GM12864 (cell line): Measurements from ENCODE around the gene RBMS3.
"Not testable (repeated sequence)": the region's sequence is repeated elsewhere in the genome, so short reads cannot be mapped to it uniquely, and the experiment has no call there.

Source experiments
- DNase-seq: peaks from one replicate; pipeline ENCODE4 v3.0.0-alpha.2; 2011; ENCODE audit warnings: low read depth
- H3K4me3 ChIP-seq: 2 replicates; pipeline ENCODE4 v1.5.1; 2011; ENCODE audit warnings: mild to moderate bottlenecking, low read depth, low read length, control low read depth
- TF ChIP-seq, protein P1 (sequence below): IDR thresholded peaks from 2 replicates; pipeline ENCODE4 v1.5.1; 2011; ENCODE audit warnings: low read depth, mild to moderate bottlenecking, moderate library complexity, low read length, control low read depth, inconsistent platforms; ENCODE audit errors: missing control alignments

The RBMS3 gene

DNA sequence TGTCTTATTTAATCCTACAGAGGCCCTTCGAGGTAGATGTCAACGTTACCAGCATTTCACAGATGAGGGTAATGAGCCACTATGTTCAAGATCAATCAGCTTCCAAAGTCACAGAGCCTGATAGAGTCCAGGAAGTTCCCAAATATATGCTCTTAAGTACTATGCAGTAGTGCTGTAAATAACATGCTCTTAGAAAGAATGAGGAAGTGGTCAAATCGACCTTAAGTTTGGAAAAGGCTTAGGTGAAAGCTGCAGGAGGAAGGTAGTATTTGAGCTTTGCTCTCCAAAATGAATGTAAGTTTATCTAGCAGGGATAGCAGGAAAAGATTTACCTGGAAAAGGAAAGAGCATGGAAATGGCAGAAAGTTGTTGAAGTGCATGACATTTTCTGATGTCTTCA, 234.0 kb downstream of the RBMS3 start:
- DNase-seq, result no peak
- no peak overlapping the region for H3K4me3 ChIP-seq
- TF ChIP-seq, protein P1, sequence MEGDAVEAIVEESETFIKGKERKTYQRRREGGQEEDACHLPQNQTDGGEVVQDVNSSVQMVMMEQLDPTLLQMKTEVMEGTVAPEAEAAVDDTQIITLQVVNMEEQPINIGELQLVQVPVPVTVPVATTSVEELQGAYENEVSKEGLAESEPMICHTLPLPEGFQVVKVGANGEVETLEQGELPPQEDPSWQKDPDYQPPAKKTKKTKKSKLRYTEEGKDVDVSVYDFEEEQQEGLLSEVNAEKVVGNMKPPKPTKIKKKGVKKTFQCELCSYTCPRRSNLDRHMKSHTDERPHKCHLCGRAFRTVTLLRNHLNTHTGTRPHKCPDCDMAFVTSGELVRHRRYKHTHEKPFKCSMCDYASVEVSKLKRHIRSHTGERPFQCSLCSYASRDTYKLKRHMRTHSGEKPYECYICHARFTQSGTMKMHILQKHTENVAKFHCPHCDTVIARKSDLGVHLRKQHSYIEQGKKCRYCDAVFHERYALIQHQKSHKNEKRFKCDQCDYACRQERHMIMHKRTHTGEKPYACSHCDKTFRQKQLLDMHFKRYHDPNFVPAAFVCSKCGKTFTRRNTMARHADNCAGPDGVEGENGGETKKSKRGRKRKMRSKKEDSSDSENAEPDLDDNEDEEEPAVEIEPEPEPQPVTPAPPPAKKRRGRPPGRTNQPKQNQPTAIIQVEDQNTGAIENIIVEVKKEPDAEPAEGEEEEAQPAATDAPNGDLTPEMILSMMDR, result no peak

DNA sequence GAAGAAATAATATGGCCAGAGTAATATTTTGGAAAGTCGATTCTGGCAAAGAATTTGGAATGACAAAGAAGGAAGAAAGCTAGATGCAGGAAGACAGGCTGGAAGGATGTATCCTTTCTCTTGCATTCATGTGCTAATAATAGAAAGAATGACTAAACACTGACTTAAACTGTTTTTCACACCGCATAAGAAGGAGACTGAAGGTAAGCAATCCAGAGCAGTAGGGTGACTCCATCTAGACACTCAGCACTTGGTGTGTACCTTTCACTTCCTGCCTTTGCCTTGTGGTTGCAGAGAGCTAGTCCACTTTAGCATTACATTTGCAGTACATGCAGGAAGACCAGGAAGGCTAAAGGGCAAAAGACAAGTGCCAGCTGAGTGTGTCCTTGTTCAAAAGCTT, 234.6 kb downstream of the RBMS3 start:
- H3K4me3 ChIP-seq, result no peak overlapping the region
- TF ChIP-seq, protein P1, result no peak
- DNase-seq, result no peak

DNA sequence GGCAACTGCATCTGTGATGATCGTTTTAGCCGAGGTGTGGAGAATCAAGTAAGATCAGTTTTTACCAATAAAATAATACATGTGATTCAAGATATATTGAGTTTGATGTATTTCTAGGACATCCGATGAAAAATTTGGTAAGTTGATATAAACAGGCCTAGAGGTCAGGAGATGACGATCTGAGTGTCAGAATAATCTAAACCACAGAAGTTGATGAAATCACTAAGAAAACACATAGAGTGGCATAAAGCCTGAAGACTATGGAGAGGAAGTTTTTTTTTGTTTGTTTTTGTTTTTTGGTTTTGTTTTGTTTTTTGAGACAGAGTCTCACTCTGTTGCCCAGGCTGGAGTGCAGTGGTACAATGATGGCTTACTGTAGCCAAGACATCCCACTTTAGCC, 235.3 kb downstream of the RBMS3 start:
- no peak for DNase-seq
- no peak overlapping the region for H3K4me3 ChIP-seq
- TF ChIP-seq, protein P1, result no peak

DNA sequence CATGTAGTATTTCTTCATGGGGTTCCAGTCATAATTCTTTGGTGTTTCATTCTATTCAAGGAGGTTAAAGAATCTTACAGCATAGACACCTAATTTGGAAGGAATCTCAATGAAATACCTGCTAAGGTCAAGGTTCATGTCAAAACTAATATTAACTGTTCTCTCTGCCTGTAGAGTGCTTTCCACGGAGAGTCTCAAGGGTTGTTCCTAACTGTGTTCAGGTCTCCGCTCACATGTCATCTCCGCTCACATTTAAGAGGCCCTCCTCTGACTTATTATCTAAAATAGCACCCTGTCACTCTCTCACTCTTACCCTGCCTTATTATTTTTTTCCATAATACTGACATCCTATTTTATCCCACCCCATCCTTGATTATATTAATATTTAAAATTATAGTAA, 239.9 kb downstream of the RBMS3 start:
- TF ChIP-seq, protein P1, result no peak
- no peak overlapping the region for H3K4me3 ChIP-seq
- DNase-seq, result no peak

DNA sequence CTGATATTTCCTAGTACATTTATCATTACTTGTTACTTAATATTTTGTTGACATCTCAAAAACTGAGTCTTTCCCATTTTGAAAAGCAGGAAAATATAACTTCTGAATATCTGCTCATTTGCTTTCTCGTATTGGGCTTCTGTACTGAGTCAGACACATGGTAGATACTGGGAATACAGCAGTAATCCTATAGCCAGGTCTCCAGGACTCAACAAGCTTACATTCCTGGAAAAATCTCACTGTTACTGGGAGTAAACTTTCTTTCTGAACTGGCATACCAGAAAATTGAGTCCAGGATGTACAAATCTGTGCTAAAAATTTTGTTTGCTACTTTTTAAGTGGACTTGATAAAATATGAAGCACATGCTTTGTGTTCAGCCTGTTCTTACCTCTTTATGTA, 240.4 kb downstream of the RBMS3 start:
- no peak overlapping the region for H3K4me3 ChIP-seq
- TF ChIP-seq, protein P1, result no peak
- no peak for DNase-seq

DNA sequence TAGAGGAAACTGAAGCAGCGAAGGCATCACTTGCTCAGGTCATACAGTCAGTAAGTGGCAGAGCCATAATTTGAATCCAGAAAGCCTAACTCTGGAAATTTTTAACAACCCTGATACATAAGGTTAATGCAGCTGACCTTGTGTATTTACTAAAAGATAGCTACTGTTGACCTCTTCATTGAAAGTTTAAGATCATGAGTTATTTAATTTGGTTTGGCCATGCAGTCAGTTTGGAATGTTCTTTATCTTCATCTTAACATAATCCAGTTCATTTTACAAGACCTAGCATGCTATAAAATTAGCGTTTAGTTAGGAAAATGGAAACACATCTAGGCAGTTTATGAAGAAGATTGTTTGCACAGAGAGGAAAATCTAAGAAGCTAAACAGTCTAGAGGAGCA, 240.9 kb downstream of the RBMS3 start:
- TF ChIP-seq, protein P1, result no peak
- no peak for DNase-seq
- no peak overlapping the region for H3K4me3 ChIP-seq

DNA sequence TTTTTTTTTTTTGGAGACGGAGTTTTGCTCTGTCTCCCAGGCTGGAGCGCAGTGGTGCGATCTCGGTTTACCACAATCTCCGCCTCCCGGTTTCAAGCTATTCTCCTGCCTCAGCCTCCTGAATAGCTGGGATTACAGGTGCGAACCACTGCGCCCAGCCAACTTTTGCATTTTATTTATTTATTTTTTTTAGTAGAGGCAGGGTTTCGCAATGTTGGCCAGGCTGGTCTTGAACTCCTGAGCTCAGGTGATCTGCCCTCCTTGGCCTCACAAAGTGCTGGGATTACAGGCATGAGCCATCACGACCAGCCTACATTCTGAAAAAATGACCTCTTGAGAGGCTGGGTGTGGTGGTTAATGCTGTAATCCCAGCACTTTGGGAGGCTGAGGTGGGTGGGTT, 243.6 kb downstream of the RBMS3 start:
- DNase-seq, H3K4me3 ChIP-seq: not testable (repeated sequence)
